Activated CD4-positive, alpha-beta T cell treated with anti-CD3 and anti-CD28 coated beads, Interleukin-2, amount 50 U/mL, for 24 hours (primary cell): Measurements from ENCODE around the gene AHNAK.
"Not testable (repeated sequence)": the region's sequence is repeated elsewhere in the genome, so short reads cannot be mapped to it uniquely, and the experiment has no call there.

Source experiments
- DNase-seq, 2 donors: peaks; one replicate each; pipeline ENCODE4 v3.0.0-alpha.2; 2020; ENCODE audit warnings: low read depth in 1 of 2, low spot score in 1 of 2

Gene AHNAK

GRCh38 chr11:62552485-62553079 lies 6.0 kb upstream of the AHNAK start:
- DNase-seq, result no peak

GRCh38 chr11:62550478-62550877 lies 3.9 kb upstream of the AHNAK start:
- not testable (repeated sequence) for DNase-seq

GRCh38 chr11:62548545-62549335 lies 2.1 kb upstream of the AHNAK start:
- DNase-seq, result no peak

GRCh38 chr11:62547691-62548281 lies 1.2 kb upstream of the AHNAK start:
- no peak for DNase-seq

GRCh38 chr11:62546929-62547625 lies 471 bp upstream of the AHNAK start:
- DNase-seq, result no peak

- DNase-seq, result no peak
Measured at GRCh38 chr11:62545437-62546243, 966 bp downstream of the AHNAK start.

GRCh38 chr11:62544581-62545436 lies 1.8 kb downstream of the AHNAK start:
- no peak for DNase-seq

GRCh38 chr11:62543680-62544444 lies 2.7 kb downstream of the AHNAK start:
- no peak for DNase-seq

- DNase-seq, result peak; percentile 59 to 62
Measured at GRCh38 chr11:62542750-62543567, 3.6 kb downstream of the AHNAK start.

GRCh38 chr11:62542111-62542745 lies 4.4 kb downstream of the AHNAK start:
- no peak for DNase-seq

GRCh38 chr11:62540804-62541701 lies 5.6 kb downstream of the AHNAK start:
- DNase-seq, result no peak

- DNase-seq, result no peak
Measured at GRCh38 chr11:62539238-62539925, 7.2 kb downstream of the AHNAK start.

GRCh38 chr11:62538470-62539237 lies 8.0 kb downstream of the AHNAK start:
- no peak for DNase-seq

GRCh38 chr11:62536301-62536957 lies 10.2 kb downstream of the AHNAK start:
- DNase-seq, result no peak

- DNase-seq, result no peak
Measured at GRCh38 chr11:62535802-62536201, 10.8 kb downstream of the AHNAK start.
